NCI-H226 (cell line): ENCODE results near the gene IL17RE.

Experiments used
- DNase-seq: peaks from one replicate; pipeline ENCODE4 v3.0.0-alpha.2; 2015

IL17RE gene

DNA sequence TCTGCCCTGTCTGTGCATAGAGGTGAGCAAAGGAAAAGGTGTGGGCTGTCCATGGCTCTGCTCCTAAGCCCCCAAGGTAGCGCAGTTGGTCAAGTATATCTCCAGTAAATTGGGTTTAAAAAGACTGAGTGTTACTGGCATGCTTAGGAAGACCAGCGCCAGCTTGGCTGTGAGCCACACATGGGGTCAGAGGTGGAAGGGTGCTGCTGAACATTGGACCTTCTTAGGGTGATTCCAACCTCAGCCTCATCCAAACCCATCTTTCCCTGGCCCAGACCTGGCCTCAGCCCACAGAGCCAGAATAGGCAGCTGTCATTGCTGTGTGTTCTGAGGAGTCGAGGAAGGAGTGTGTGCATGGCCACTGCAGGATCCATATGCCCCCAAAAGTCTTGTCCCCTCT lies 5.6 kb downstream of the IL17RE start:
- no peak for DNase-seq

DNA sequence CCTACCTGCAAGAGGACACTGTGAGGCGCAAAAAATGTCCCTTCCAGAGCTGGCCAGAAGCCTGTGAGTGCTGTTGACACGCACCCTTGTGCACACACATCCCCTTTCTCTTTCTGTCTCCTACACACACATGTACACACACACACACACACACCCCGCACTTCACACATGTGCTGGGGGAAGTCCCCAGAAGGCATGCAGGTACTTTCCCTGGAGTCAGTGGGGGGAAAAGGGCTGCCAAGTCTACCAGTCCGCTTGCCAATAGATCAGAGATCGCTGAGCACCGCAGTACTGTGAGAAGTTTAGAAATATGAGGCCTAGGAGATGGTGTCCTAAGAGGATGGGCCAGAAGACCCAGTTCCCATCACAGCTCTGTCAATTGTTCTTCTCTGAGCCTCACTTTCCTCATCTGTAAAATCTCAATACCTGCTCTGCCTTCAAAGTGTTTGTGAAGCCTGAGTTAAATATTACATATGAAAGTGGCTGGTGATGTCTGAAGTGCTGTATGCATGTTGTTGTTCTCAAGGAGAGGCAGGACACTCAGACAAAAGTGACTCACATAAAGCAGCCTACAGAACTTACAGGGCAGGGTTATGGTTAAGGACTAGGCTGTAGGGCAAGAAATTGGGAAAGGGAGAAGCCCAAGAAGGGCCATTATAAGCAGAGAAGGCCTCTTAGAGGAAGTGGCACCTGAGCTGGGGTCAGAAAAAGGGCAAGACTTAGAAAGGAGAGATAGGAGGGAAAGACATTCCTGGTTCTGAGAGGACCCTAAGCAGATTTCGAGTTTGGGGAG lies 6.8 kb downstream of the IL17RE start:
- DNase-seq = no peak

DNA sequence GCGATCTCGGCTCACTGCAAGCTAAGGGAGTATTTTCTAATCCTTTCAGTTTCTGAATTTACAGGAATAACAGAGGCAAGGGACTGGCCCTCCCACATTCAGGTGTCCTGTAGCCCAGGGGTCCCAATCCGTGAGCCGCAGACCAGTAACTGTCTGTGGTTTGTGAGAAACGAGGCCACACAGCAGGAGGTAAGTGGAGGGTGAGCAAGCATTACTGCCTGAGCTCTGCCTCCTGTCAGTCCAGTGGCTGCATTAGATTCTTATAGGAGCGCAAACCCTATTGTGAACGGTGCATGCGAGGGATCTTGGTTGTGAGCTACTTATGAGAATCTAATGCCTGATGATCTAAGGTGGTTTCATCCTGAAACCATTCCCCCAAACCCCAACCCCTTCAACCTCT lies 9.2 kb downstream of the IL17RE start:
- DNase-seq = no peak

DNA sequence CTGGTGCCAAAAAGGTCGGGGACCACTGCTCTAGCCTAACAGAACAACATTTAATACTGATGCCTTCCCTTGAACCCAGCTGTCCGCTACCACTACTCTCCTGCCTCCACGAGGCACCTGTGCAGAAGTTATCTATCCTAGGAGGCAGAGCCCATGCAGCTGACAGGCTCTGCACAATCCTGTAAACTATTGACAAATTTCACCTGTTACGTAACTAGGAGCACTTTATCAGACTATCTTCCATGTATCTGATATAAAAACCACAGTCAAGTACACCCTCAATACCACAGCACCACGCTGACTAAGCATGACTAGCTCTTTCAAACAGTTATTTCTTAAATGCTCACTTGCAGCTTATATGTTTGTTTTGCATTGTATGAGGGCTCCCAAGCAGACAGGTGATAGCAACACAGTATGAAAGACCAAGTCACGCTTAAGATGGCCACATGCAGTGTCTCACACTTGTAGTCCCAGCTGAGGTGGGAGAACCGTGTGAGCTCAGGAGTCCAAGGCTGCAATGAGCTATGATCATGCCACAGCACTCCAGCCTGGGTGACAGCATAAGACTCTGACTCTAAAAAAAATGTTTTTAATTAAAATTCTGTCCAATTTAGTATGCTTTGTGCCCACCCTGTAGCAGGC lies 9.8 kb downstream of the IL17RE start:
- DNase-seq = peak; percentile 71

DNA sequence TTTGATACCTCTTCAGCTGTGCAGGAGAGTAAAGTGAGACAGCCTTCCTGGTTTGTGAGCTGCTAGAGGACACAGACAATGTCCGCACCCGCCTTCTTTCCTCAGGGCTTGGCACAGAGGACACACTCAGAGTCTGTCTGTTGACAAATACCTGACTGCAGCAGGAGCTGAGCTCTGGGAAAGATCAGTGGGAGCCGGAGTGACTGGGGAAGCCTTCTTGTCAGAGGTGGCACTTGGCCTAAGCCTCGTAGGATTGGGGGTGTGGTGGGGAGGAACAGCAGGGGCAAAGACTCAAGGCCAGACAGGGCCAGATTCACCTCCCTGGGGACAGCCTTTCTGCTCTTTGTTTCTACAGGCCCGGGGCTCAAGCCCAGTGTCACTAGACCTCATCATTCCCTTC lies 11.0 kb downstream of the IL17RE start:
- DNase-seq = no peak

DNA sequence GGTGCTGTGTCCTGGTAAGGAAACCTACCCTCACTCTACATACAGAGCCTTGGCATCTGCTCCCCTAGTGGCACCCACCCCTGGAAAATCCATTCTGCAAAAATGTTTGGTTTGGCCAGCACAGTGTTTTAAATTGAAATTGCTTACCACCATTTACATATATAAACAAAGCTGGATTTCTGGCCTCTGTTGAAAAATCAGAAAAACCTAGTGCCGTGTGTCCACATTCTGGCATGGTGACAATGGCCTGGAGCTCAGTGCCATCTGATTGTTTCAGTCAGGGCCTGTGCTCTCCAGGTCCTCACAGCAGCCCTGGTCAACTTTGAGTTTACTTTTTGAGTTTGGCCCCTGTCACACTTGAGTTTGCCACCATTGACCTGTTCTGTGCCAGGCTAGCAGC lies 11.4 kb downstream of the IL17RE start:
- DNase-seq = no peak

DNA sequence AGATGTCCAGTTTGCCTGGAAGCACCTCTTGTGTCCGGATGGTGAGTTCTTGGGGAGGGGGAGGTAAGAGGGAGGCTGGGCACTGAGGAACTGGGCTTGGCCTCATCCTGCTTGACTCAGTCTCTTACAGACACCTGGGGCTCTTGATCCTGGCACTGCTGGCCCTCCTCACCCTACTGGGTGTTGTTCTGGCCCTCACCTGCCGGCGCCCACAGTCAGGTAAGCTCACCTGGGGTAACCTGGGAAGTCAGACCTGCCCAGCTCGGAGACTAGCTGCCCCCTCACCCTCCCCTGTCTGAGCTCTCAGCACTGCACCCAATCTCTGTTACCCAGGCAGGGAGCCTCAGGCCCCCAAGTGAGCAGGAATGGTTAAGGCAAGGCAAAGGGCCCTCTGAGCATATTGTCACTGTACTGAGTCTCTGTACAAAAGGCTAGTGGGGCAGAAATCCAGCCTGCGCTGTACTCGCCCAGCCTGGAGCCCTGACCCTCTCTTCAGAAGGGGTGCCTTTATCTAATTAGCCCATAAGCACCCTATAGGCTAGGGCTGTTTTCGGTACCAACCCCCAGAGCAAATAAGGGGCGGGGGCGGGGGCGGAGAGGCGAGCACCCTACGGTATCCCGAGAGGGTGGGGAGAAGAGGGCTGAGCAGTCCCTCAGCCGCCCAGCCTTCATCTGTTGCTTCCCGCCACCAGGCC lies 12.1 kb downstream of the IL17RE start:
- no peak for DNase-seq

DNA sequence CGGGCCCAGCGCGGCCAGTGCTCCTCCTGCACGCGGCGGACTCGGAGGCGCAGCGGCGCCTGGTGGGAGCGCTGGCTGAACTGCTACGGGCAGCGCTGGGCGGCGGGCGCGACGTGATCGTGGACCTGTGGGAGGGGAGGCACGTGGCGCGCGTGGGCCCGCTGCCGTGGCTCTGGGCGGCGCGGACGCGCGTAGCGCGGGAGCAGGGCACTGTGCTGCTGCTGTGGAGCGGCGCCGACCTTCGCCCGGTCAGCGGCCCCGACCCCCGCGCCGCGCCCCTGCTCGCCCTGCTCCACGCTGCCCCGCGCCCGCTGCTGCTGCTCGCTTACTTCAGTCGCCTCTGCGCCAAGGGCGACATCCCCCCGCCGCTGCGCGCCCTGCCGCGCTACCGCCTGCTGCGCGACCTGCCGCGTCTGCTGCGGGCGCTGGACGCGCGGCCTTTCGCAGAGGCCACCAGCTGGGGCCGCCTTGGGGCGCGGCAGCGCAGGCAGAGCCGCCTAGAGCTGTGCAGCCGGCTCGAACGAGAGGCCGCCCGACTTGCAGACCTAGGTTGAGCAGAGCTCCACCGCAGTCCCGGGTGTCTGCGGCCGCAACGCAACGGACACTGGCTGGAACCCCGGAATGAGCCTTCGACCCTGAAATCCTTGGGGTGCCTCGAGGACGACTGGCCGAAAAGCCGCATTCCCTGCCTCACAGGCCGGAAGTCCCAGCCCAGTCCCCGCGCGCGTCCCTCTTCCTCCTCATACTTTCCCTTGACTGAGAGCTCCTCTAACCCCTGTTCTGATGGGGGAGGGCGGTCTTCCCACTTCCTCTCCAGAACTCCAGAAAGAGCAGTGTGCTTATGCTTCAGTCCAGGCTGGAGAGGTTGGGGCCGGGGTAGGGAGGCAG lies 12.8 kb downstream of the IL17RE start:
- no peak for DNase-seq

DNA sequence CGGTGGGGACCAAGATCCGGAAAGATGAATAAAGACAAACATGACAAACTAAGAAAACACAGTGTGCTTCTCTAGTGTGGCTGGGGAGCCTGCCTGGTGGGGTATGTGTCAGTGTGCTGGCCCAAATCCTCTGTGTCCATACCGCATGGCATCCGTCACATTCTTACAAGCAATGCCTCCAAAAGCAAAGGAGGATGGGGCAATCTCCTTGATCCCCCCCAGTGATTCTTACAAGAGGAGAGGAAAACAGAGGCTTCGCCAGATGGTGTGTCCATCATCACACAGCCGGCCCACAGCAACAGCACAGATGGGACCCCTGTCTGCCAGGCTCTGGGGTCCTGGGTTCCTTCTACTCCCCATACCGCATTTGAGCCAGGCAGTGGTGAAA lies 13.7 kb downstream of the IL17RE start:
- DNase-seq = no peak

DNA sequence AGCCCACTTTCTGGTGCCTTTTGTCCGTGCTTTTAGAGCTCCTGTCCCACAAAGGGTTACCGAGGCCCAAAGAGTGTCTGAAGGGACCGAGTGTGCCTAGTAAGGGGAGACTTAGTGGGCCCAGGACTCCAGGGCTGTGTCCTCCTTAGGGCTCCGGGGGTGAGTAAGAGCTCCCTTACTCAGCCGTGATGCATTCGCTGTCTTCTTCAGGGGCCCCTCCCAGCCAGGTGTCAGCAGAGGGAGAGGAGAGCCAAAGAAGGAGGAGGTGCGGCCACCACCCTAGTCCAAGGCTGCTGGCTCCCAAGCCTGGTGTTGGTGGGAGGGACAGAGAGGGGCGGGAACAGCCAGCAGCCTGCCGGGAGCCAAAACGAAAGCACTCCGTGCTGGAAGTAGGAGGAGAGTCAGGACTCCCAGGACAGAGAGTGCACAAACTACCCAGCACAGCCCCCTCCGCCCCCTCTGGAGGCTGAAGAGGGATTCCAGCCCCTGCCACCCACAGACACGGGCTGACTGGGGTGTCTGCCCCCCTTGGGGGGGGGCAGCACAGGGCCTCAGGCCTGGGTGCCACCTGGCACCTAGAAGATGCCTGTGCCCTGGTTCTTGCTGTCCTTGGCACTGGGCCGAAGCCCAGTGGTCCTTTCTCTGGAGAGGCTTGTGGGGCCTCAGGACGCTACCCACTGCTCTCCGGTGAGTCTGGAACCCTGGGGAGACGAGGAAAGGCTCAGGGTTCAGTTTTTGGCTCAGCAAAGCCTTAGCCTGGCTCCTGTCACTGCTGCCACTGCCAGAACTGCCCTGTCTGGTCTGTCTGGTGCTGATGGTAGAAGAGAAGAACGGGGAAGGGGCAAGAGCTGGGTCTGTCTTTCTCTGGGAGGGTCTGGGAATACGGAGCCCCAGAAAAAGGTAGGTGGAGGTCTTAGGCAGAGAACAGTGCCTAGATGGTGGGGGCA lies 14.4 kb downstream of the IL17RE start, which contains the start of gene IL17RC:
TSS of gene IL17RC (plus strand) at position 365 of the 947 bp plus-strand sequence. CDS start at position 583, 218 bp downstream.
- DNase-seq = peak; percentile 93

DNA sequence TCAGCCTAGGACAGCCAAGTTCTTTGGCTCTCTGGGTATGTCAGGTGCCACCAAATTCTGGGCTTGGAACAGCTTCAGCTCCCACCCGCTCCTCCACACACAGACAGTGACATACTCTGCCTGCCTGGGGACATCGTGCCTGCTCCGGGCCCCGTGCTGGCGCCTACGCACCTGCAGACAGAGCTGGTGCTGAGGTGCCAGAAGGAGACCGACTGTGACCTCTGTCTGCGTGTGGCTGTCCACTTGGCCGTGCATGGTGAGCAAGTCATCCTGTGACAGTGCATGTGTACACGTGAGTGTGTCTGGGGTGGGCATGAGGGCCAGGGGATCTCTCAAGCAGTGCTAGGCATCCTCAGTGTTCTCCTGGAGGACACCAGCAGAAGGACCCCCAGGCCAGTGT lies 15.2 kb downstream of the IL17RE start:
- DNase-seq = no peak

DNA sequence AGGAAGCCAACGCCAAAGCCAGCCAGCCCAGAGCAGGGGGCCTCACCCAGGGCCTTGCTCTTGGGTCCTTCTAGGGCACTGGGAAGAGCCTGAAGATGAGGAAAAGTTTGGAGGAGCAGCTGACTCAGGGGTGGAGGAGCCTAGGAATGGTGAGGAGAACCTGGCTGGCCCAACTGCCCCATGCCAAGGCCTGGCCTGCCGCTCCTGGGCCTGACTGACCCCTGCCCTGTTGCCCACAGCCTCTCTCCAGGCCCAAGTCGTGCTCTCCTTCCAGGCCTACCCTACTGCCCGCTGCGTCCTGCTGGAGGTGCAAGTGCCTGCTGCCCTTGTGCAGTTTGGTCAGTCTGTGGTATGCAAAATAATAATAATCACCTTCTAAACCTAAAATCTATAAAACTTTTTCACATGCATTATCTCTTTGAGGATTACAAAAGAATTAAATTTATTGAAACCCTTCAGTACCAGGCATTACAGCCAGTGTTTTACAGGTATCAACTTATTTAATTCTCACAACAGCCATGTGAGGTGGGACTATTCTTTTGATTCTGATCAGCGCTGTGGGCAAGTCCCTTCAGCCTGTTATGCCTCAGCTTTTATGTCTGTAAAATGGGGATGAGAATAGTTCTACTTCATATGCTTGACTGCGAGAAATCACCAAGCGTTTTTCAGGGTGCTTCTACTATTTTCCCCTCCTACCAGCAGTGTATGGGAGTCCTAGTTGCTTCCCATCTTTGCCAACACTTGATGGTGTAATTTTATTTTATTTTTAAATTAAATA lies 15.8 kb downstream of the IL17RE start:
- DNase-seq = no peak

DNA sequence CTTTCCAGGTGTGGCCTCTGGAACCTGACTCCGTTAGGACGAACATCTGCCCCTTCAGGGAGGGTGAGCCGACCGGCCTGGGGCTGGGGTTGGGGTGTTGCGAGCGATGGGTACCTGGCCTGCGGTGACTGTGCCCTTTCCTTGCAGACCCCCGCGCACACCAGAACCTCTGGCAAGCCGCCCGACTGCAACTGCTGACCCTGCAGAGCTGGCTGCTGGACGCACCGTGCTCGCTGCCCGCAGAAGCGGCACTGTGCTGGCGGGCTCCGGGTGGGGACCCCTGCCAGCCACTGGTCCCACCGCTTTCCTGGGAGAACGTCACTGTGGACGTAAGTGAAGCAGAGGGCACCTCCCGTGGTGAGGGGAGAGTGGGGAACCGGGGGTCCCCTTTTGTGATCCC lies 25.5 kb downstream of the IL17RE start:
- no peak for DNase-seq

DNA sequence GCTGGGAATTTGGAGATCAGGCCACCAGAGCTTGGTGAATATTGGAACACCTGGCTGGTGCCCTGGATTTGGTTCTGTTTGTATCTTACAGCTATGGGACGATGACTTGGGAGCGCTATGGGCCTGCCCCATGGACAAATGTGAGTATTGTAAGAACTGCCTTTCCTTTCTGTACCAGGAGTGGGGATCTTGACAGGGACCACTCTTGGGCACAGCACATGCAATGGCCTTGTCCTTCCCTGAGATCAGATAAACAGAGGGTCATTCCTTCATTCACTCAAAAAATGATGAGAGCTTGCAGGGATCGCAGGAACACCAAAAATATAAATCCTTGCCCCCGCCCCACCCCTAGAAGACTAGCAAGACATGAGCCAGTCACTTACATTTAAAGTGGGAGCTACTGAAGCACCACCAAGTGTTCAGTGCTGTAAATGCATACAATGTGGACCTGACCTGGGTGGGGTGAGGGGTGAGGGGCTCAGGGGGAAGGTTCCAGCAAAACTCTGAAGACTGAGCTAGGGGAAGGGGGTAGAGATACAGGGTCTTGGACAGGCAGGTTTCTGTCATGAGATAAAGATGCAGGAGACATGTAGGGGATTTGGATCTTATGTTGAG lies 28.3 kb downstream of the IL17RE start:
- no peak for DNase-seq

DNA sequence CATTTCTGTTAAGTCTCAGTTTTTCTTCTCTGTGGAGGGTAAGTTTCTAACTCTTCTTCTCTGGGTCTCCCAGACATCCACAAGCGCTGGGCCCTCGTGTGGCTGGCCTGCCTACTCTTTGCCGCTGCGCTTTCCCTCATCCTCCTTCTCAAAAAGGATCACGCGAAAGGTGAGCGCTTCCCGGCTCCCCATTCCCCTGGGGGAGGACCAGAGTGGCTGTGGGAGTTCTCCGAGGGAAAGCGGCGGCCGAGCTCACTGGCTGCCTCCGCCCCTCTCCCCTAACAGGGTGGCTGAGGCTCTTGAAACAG lies 29.8 kb downstream of the IL17RE start:
- no peak for DNase-seq

DNA sequence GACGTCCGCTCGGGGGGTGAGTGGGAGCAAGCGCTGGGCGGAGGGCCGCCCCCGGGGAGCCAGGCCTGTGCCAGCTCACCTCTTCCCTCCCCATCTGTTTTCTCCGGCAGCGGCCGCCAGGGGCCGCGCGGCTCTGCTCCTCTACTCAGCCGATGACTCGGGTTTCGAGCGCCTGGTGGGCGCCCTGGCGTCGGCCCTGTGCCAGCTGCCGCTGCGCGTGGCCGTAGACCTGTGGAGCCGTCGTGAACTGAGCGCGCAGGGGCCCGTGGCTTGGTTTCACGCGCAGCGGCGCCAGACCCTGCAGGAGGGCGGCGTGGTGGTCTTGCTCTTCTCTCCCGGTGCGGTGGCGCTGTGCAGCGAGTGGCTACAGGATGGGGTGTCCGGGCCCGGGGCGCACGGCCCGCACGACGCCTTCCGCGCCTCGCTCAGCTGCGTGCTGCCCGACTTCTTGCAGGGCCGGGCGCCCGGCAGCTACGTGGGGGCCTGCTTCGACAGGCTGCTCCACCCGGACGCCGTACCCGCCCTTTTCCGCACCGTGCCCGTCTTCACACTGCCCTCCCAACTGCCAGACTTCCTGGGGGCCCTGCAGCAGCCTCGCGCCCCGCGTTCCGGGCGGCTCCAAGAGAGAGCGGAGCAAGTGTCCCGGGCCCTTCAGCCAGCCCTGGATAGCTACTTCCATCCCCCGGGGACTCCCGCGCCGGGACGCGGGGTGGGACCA lies 30.4 kb downstream of the IL17RE start:
- peak; percentile 69 for DNase-seq

DNA sequence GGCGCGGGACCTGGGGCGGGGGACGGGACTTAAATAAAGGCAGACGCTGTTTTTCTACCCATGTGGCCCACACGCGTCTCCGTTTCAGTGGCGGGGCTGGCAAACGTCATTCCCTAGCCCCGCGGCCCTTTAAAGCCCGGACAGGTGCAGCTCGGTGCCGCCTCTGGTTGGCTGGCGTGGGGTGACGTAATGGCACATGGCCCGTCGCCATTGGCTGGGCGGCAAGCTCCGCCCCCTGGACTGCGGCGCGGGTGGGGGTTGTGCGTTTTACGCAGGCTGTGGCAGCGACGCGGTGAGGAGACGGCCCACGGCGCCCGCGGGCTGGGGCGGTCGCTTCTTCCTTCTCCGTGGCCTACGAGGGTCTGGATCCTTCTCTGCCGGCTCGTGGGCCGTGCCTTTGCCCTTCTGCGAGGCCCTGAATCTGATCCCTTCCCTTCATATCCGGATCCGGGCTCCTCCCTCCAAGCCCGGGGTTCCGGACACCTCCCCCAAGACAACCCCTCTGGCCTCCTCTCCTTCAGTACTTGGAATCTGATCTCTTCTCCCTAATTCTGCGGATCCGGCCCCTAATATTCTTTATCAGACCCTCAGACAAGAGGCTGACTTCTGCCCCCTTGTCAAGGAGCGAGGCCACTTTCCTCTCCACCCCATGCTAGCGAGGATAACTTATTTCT lies 31.1 kb downstream of the IL17RE start, which contains the start of gene CRELD1:
TSS of gene CRELD1 (plus strand) at position 274 of the 674 bp plus-strand sequence. CDS start 605 bp downstream, outside the sequence.
- DNase-seq = peak; percentile 89

DNA sequence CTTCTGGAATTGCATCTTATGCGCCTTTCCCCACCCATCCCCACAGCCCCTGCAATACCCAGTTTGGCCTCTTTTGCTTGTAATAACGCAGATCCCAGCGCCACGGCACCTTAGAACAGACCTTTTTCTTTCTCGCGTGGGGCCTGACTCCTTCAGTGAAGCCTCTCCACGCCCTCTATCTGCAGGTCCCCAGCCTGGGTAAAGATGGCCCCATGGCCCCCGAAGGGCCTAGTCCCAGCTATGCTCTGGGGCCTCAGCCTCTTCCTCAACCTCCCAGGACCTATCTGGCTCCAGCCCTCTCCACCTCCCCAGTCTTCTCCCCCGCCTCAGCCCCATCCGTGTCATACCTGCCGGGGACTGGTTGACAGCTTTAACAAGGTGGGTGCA lies 31.6 kb downstream of the IL17RE start:
- no peak for DNase-seq

DNA sequence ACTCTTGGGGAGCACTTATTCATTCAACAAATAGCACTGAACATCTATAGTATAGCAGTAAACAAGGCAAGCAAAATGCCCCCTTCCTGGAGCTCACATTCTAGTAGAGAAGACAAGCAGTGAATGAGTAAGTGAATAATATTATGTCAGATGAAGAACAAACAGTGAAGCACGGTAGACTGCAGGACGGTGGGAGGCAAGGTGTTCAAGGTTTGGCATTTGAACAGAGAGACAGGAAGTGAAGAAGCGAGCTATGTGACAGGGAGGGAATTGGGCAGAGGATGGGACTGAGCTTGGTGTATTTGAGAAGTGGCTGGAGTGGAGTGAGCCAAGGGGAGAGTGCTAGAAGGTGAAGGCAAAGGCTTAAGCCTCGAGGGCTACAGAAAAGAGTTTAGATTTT lies 32.3 kb downstream of the IL17RE start:
- DNase-seq = no peak
